HepG2 (cell line): ENCODE measurements around the gene ARTN. TPM values are rescaled to one million over a fixed set of nuclear protein-coding genes. Genes with fewer than 3 reads are reported as not detected.

ENCODE experiments used
- DMAP1 ChIP-seq: IDR thresholded peaks from 2 replicates; pipeline ENCODE4 v1.6.1; 2016
- GLI4 ChIP-seq: sonication (generic); formaldehyde crosslinking; IDR thresholded peaks from 2 replicates; pipeline ENCODE4 v1.5.1; 2020; ENCODE audit warnings: missing genetic modification reagents, mild to moderate bottlenecking, moderate library complexity, borderline replicate concordance
- GPN1 ChIP-seq: sonication (generic); formaldehyde crosslinking; IDR thresholded peaks from 2 replicates; pipeline ENCODE4 v1.5.1; 2020; ENCODE audit warnings: missing genetic modification reagents, borderline replicate concordance
- HDAC1 ChIP-seq: sonication (generic); formaldehyde crosslinking; IDR thresholded peaks from 2 replicates; pipeline ENCODE4 v1.5.1; 2020; ENCODE audit warnings: mild to moderate bottlenecking, missing genetic modification reagents
- IRF2 ChIP-seq: IDR thresholded peaks from 2 replicates; pipeline ENCODE4 v1.6.1; 2018; ENCODE audit warnings: missing genetic modification reagents, missing compliant biosample characterization
- JARID2 ChIP-seq: sonication (generic); formaldehyde crosslinking; IDR thresholded peaks from 2 replicates; pipeline ENCODE4 v1.8.1; 2023; ENCODE audit warnings: missing genetic modification reagents, inconsistent platforms; ENCODE audit not compliant: insufficient replicate concordance
- KDM2A ChIP-seq: sonication (generic); formaldehyde crosslinking; IDR thresholded peaks from 2 replicates; pipeline ENCODE4 v1.4.0; 2020; ENCODE audit warnings: low read depth, missing genetic modification reagents, borderline replicate concordance
- KLF13 ChIP-seq: sonication (generic); formaldehyde crosslinking; IDR thresholded peaks from 2 replicates; pipeline ENCODE4 v1.4.0; 2020; ENCODE audit warnings: mild to moderate bottlenecking, missing genetic modification reagents
- MED13 ChIP-seq: sonication (generic); formaldehyde crosslinking; IDR thresholded peaks from 2 replicates; pipeline ENCODE4 v1.5.0; 2020; ENCODE audit warnings: missing genetic modification reagents
- MED8 ChIP-seq: sonication (generic); formaldehyde crosslinking; IDR thresholded peaks from 2 replicates; pipeline ENCODE4 v1.8.1; 2023; ENCODE audit warnings: mild to moderate bottlenecking, missing genetic modification reagents; ENCODE audit not compliant: insufficient replicate concordance
- MXI1 ChIP-seq: IDR thresholded peaks from 3 replicates; pipeline ENCODE4 v1.6.1; 2012; ENCODE audit warnings: low read depth, low read length, inconsistent platforms, borderline replicate concordance
- NFIC ChIP-seq: IDR thresholded peaks from 2 replicates; pipeline ENCODE4 v1.6.1; 2012; ENCODE audit warnings: mild to moderate bottlenecking, low read length, inconsistent platforms
- ZBTB8A ChIP-seq: sonication (generic); formaldehyde crosslinking; IDR thresholded peaks from 2 replicates; pipeline ENCODE4 v1.4.0; 2020; ENCODE audit warnings: mild to moderate bottlenecking, low read depth, missing genetic modification reagents, borderline replicate concordance
- ZFAT ChIP-seq: sonication (generic); formaldehyde crosslinking; conservative IDR thresholded peaks from 2 replicates; pipeline ENCODE4 v1.8.1; 2023; ENCODE audit warnings: missing genetic modification reagents, inconsistent platforms
- ZKSCAN1 ChIP-seq: fragments of 150-350 bp; IDR thresholded peaks from 2 replicates; pipeline ENCODE4 v1.6.1; 2014; ENCODE audit warnings: low read length
- ZNF225 ChIP-seq: sonication (generic); formaldehyde crosslinking; IDR thresholded peaks from 2 replicates; pipeline ENCODE4 v1.4.0; 2020; ENCODE audit warnings: mild to moderate bottlenecking, missing genetic modification reagents
- ZNF335 ChIP-seq: sonication (generic); formaldehyde crosslinking; IDR thresholded peaks from 2 replicates; pipeline ENCODE4 v1.4.0; 2020; ENCODE audit warnings: missing genetic modification reagents
- ZNF569 ChIP-seq: sonication (generic); formaldehyde crosslinking; IDR thresholded peaks from 2 replicates; pipeline ENCODE4 v1.5.0; 2020; ENCODE audit warnings: mild to moderate bottlenecking, missing genetic modification reagents, moderate library complexity, borderline replicate concordance
- ZNF615 ChIP-seq: sonication (generic); formaldehyde crosslinking; IDR thresholded peaks from 2 replicates; pipeline ENCODE4 v1.5.0; 2020; ENCODE audit warnings: mild to moderate bottlenecking, missing genetic modification reagents, borderline replicate concordance
- ZNF619 ChIP-seq: sonication (generic); formaldehyde crosslinking; IDR thresholded peaks from 2 replicates; pipeline ENCODE4 v1.4.0; 2020; ENCODE audit warnings: mild to moderate bottlenecking, missing genetic modification reagents
- ZNF770 ChIP-seq: sonication (generic); formaldehyde crosslinking; IDR thresholded peaks from 2 replicates; pipeline ENCODE4 v1.5.0; 2020; ENCODE audit warnings: mild to moderate bottlenecking, missing genetic modification reagents
- ZSCAN25 ChIP-seq: sonication (generic); formaldehyde crosslinking; IDR thresholded peaks from 2 replicates; pipeline ENCODE4 v1.8.0; 2022; ENCODE audit warnings: mild to moderate bottlenecking, missing genetic modification reagents
- polyA plus RNA-seq, 8 experiments: library from polyadenylated mRNA; depleted of rRNA in 3 of 8; stranded (reverse) in 7 of 8; unstranded in 1 of 8; fragments of >200 nt; fragmentation: Illumina TruSeq in 4 of 8; extraction: Trizol in 4 of 8; gene quantifications; 2 replicates each; pipeline versions ENCODE4 v1.2.1 to v1.2.3, GENCODE V29; 2011 to 2016; ENCODE audit warnings: low read depth in 4 of 8, missing spikeins in 1 of 8, mixed read lengths in 1 of 8; ENCODE audit not compliant: insufficient read depth in 1 of 8
- total RNA-seq, 5 experiments: library from RNA; depleted of rRNA; stranded (reverse); fragments of >200 nt; fragmentation: Illumina TruSeq; extraction: Trizol; gene quantifications; 2 replicates each; pipeline ENCODE4 v1.2.3, GENCODE V29; 2016; ENCODE audit warnings: low read depth in 1 of 5
- TF ChIP-seq, protein P1 (sequence below): conservative IDR thresholded peaks from 2 replicates; pipeline ENCODE4 v1.6.1; 2018; ENCODE audit warnings: missing genetic modification reagents
- TF ChIP-seq, protein P2 (sequence below): IDR thresholded peaks from 2 replicates; pipeline ENCODE4 v1.6.1; 2016; ENCODE audit warnings: missing compliant biosample characterization, missing genetic modification reagents, borderline replicate concordance
- TF ChIP-seq, protein P3 (sequence below): sonication (generic); IDR thresholded peaks from 2 replicates; pipeline ENCODE4 v1.6.1; 2016; ENCODE audit warnings: low read depth, borderline replicate concordance

The ARTN gene
- total and polyA plus RNA-seq, 2 of the 13 experiments (the other 11 are each of a cell fraction or from before 2014, with no cell fraction given): 0.11 to 0.62 TPM

GRCh38 chr1:43946236-43947060 lies 12.8 kb downstream of the ARTN start, which contains the start of gene IPO13 (continued):
- TF ChIP-seq GPN1 (CRISPR knock-in tag) (no peak), GLI4 (CRISPR knock-in tag) (no peak; the same call in 1 of the 2 replicates), ZNF615 (CRISPR knock-in tag) (no peak), MXI1 (peak; percentile 98), ZSCAN25 (0 out of 2 replicates have a peak, but pooled peaks have one; percentile 29), IRF2 (CRISPR knock-in tag) (peak; percentile 95), ZNF335 (CRISPR knock-in tag) (peak; percentile 100), JARID2 (peak; percentile 52), KDM2A (CRISPR knock-in tag) (peak; percentile 95), ZKSCAN1 (peak; percentile 98), ZNF770 (CRISPR knock-in tag) (peak; percentile 95), MED13 (peak; percentile 81; the same call in 1 of the 2 replicates), ZBTB8A (CRISPR knock-in tag) (peak; percentile 78; the same call in 1 of the 2 replicates), ZNF569 (0 out of 2 replicates have a peak, but pooled peaks have one; percentile 62), ZNF619 (CRISPR knock-in tag) (peak; percentile 98; the same call in 1 of the 2 replicates), HDAC1 (peak; percentile 98), MED8 (CRISPR knock-in tag) (peak; percentile 61), ZFAT (CRISPR knock-in tag) (no peak), ZNF225 (CRISPR knock-in tag) (peak; percentile 82), KLF13 (CRISPR knock-in tag) (no peak), DMAP1 (peak; percentile 93), NFIC (no peak)
- TF ChIP-seq, protein P1, sequence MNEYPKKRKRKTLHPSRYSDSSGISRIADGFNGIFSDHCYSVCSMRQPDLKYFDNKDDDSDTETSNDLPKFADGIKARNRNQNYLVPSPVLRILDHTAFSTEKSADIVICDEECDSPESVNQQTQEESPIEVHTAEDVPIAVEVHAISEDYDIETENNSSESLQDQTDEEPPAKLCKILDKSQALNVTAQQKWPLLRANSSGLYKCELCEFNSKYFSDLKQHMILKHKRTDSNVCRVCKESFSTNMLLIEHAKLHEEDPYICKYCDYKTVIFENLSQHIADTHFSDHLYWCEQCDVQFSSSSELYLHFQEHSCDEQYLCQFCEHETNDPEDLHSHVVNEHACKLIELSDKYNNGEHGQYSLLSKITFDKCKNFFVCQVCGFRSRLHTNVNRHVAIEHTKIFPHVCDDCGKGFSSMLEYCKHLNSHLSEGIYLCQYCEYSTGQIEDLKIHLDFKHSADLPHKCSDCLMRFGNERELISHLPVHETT (CRISPR knock-in tag): peak; percentile 84; the same call in 1 of the 2 replicates
- TF ChIP-seq, protein P2, sequence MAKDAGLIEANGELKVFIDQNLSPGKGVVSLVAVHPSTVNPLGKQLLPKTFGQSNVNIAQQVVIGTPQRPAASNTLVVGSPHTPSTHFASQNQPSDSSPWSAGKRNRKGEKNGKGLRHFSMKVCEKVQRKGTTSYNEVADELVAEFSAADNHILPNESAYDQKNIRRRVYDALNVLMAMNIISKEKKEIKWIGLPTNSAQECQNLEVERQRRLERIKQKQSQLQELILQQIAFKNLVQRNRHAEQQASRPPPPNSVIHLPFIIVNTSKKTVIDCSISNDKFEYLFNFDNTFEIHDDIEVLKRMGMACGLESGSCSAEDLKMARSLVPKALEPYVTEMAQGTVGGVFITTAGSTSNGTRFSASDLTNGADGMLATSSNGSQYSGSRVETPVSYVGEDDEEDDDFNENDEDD (CRISPR knock-in tag): peak; percentile 94
- TF ChIP-seq, protein P3, sequence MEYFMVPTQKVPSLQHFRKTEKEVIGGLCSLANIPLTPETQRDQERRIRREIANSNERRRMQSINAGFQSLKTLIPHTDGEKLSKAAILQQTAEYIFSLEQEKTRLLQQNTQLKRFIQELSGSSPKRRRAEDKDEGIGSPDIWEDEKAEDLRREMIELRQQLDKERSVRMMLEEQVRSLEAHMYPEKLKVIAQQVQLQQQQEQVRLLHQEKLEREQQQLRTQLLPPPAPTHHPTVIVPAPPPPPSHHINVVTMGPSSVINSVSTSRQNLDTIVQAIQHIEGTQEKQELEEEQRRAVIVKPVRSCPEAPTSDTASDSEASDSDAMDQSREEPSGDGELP: peak; percentile 59; the same call in 1 of the 2 replicates
